OCI-LY3 (cell line): ENCODE data around the gene CHD2.

Experiments
- EZH2phosphoT487 ChIP-seq: fragments of 200-600 bp; shearing (Covaris generic); IDR thresholded peaks from 2 replicates; pipeline ENCODE4 v1.6.1; 2018; ENCODE audit warnings: antibody characterized with exemption, mixed run types, low read depth
- TF ChIP-seq, protein P1 (sequence below): fragments of 200-600, 300-600 bp; sonication (generic); IDR thresholded peaks from 2 replicates; pipeline ENCODE4 v1.5.1; 2014; ENCODE audit warnings: antibody characterized with exemption, low read length, low read depth

GRCh38 chr15:92915766-92916435 is 15.8 kb downstream of the CHD2 start:
- TF ChIP-seq, protein P1, sequence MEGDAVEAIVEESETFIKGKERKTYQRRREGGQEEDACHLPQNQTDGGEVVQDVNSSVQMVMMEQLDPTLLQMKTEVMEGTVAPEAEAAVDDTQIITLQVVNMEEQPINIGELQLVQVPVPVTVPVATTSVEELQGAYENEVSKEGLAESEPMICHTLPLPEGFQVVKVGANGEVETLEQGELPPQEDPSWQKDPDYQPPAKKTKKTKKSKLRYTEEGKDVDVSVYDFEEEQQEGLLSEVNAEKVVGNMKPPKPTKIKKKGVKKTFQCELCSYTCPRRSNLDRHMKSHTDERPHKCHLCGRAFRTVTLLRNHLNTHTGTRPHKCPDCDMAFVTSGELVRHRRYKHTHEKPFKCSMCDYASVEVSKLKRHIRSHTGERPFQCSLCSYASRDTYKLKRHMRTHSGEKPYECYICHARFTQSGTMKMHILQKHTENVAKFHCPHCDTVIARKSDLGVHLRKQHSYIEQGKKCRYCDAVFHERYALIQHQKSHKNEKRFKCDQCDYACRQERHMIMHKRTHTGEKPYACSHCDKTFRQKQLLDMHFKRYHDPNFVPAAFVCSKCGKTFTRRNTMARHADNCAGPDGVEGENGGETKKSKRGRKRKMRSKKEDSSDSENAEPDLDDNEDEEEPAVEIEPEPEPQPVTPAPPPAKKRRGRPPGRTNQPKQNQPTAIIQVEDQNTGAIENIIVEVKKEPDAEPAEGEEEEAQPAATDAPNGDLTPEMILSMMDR: no peak
- TF ChIP-seq EZH2phosphoT487: no peak
